H1 (cell line): ENCODE results near the gene ZMIZ1. TPM values are rescaled to one million over a fixed set of nuclear protein-coding genes. Genes with fewer than 3 reads are reported as not detected.

ENCODE experiments used
- BACH1 ChIP-seq: IDR thresholded peaks from 2 replicates; pipeline ENCODE4 v1.6.1; 2012; ENCODE audit warnings: low read length, improper control_type of control experiment
- JUN ChIP-seq: IDR thresholded peaks from 2 replicates; pipeline ENCODE4 v1.6.1; 2011; ENCODE audit warnings: low read depth, mild to moderate bottlenecking, improper control_type of control experiment, low read length
- NANOG ChIP-seq: IDR thresholded peaks from 2 replicates; pipeline ENCODE4 v1.6.1; 2011; ENCODE audit warnings: low read length, low read depth, mild to moderate bottlenecking, inconsistent platforms; ENCODE audit not compliant: insufficient read depth, poor library complexity, severe bottlenecking
- POLR2A ChIP-seq, 2 experiments: IDR thresholded peaks; 1 replicate in 1 of 2; 2 replicates in 1 of 2; pipeline ENCODE4 v1.6.1; 2011; ENCODE audit warnings: low read depth in 2 of 2, low read length in 2 of 2, mild to moderate bottlenecking in 2 of 2; ENCODE audit errors: control extremely low read depth in 1 of 2
- YY1 ChIP-seq: IDR thresholded peaks from 2 replicates; pipeline ENCODE4 v1.6.1; 2011; ENCODE audit warnings: low read depth, mild to moderate bottlenecking, low read length
- polyA plus RNA-seq, 7 experiments: library from polyadenylated mRNA; depleted of rRNA in 3 of 7; stranded (reverse) in 5 of 7; unstranded in 2 of 7; fragments of >200 nt in 5 of 7; fragments of 200-250 nt in 2 of 7; gene quantifications; 1 replicate in 5 of 7; 2 replicates in 1 of 7; 4 replicates in 1 of 7; pipeline versions ENCODE4 v1.2.1 to v1.2.3, GENCODE V29; 2011 to 2013; ENCODE audit warnings: missing spikeins in 2 of 7, mixed read lengths in 2 of 7
- total RNA-seq: library from RNA; stranded (reverse); fragmentation: NEBNext Ultra II Directional; extraction: Animal tissue kit (Norgen Biotek cat#: 25700); gene quantifications from 2 replicates; pipeline ENCODE4 v1.2.1, GENCODE V29; 2021

Gene ZMIZ1
- total and polyA plus RNA-seq, 2 of the 8 experiments (the other 6 are each of a cell fraction or from before 2014, with no cell fraction given), result 8.1 to 28.0 TPM

GRCh38 chr10:79260811-79261740 is 192.3 kb downstream of the ZMIZ1 start (continued):
- TF ChIP-seq BACH1 (no peak), JUN (no peak), NANOG (no peak), POLR2A (IDR thresholded peaks at IDR 0.05; ENCODE audit: control extremely low read depth in 1 of 2, low read depth in 2 of 2, low read length in 2 of 2) (no peak), YY1 (no peak)
